Glutamatergic neuron (in vitro differentiated cells): ENCODE measurements around the gene DENND4B. TPM values are rescaled to one million over a fixed set of nuclear protein-coding genes. Genes with fewer than 3 reads are reported as not detected.

ENCODE experiments used
- DNase-seq: peaks from one replicate; pipeline ENCODE4 v3.0.0; 2022
- H3K27ac Mint-ChIP-seq: one replicate; pipeline ENCODE4 v1.8.0; 2020; ENCODE audit warnings: mild to moderate bottlenecking, mixed read lengths, inconsistent platforms; ENCODE audit not compliant: unreplicated experiment
- H3K27me3 Mint-ChIP-seq: one replicate; pipeline ENCODE4 v1.8.0; 2020; ENCODE audit warnings: mild to moderate bottlenecking, moderate library complexity, mixed read lengths, inconsistent platforms; ENCODE audit not compliant: unreplicated experiment
- H3K36me3 Mint-ChIP-seq: one replicate; pipeline ENCODE4 v1.8.0; 2020; ENCODE audit warnings: mild to moderate bottlenecking, mixed read lengths, inconsistent platforms; ENCODE audit not compliant: unreplicated experiment
- H3K4me1 Mint-ChIP-seq: one replicate; pipeline ENCODE4 v1.8.0; 2020; ENCODE audit warnings: mild to moderate bottlenecking, low read depth, mixed read lengths, inconsistent platforms; ENCODE audit not compliant: unreplicated experiment
- H3K4me3 Mint-ChIP-seq: one replicate; pipeline ENCODE4 v1.8.0; 2020; ENCODE audit warnings: mild to moderate bottlenecking, mixed read lengths, inconsistent platforms; ENCODE audit not compliant: unreplicated experiment
- H3K9me3 Mint-ChIP-seq: one replicate; pipeline ENCODE4 v1.8.0; 2020; ENCODE audit warnings: mild to moderate bottlenecking, moderate library complexity, mixed read lengths, inconsistent platforms; ENCODE audit not compliant: unreplicated experiment
- total RNA-seq: library from RNA; stranded (reverse); fragmentation: NEBNext Ultra II Directional; extraction: Animal tissue kit (Norgen Biotek cat#: 25700); gene quantifications from one replicate; pipeline ENCODE4 v1.2.1, GENCODE V29; 2021; ENCODE audit not compliant: unreplicated experiment
- TF ChIP-seq, protein P1 (sequence below): fragments of 200-600 bp; sonication (generic); IDR thresholded peaks from one replicate; pipeline ENCODE4 v1.5.0; 2021; ENCODE audit not compliant: partially characterized antibody, unreplicated experiment

Gene DENND4B
- total RNA-seq, 1 donor from 2014 or later = 72.9 TPM

DNA sequence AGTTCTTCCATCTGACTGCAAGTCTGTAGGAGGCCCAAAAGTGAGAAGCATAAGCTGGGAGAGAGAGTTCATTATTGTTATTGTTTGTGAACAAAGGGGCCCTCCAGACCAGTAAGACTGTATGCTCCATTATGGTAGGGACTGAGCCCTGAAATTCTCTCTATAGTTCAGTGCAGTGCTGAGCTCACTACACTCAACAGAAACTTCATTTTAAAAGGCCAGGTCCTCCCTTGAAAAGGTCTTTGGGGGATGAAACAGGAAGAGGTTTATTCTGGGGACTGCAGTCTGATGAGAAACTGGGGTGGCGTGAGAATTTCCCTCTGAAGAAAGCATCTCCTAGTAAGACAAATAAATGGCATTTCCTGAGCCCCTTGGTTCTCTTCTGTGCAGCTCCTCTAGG lies 18.3 kb downstream of the DENND4B start:
- H3K4me3 Mint-ChIP-seq = no peak overlapping the region
- H3K4me1 Mint-ChIP-seq = peaks cover 3% of the 10 kb centered on the region
- DNase-seq = no peak
- peaks cover 3% of the 10 kb centered on the region for H3K27me3 Mint-ChIP-seq
- TF ChIP-seq, protein P1, sequence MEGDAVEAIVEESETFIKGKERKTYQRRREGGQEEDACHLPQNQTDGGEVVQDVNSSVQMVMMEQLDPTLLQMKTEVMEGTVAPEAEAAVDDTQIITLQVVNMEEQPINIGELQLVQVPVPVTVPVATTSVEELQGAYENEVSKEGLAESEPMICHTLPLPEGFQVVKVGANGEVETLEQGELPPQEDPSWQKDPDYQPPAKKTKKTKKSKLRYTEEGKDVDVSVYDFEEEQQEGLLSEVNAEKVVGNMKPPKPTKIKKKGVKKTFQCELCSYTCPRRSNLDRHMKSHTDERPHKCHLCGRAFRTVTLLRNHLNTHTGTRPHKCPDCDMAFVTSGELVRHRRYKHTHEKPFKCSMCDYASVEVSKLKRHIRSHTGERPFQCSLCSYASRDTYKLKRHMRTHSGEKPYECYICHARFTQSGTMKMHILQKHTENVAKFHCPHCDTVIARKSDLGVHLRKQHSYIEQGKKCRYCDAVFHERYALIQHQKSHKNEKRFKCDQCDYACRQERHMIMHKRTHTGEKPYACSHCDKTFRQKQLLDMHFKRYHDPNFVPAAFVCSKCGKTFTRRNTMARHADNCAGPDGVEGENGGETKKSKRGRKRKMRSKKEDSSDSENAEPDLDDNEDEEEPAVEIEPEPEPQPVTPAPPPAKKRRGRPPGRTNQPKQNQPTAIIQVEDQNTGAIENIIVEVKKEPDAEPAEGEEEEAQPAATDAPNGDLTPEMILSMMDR = no peak
- no peaks in the 10 kb centered on the region for H3K36me3 Mint-ChIP-seq
- H3K27ac Mint-ChIP-seq = peak overlapping the region; percentile 52
- peaks cover 6% of the 10 kb centered on the region for H3K9me3 Mint-ChIP-seq

DNA sequence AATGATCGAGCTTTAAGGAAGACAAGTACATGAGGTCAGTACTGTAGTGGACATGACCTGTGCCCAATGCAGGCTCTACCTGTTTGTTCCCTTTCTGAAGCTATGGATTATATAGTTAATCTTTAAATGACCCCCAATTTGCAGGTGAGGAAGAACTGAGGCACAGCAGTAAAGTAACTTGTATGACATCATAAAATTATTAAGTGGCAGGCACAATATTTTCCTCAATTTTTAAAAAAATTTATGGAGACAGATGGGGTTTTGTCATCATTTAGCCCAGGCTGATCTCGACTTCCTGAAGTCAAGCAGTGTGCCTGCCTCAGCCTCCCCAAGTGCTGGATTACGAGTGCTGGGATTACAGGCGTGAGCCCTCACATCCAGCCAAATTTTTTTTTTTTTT lies 20.1 kb downstream of the DENND4B start:
- H3K27ac Mint-ChIP-seq = no peak overlapping the region
- peaks cover 4% of the 10 kb centered on the region for H3K4me1 Mint-ChIP-seq
- H3K27me3 Mint-ChIP-seq = peaks cover 9% of the 10 kb centered on the region
- no peak for DNase-seq
- TF ChIP-seq, protein P1 = no peak
- H3K9me3 Mint-ChIP-seq = peaks cover 15% of the 10 kb centered on the region
- H3K36me3 Mint-ChIP-seq = no peaks in the 10 kb centered on the region
- H3K4me3 Mint-ChIP-seq = no peak overlapping the region

DNA sequence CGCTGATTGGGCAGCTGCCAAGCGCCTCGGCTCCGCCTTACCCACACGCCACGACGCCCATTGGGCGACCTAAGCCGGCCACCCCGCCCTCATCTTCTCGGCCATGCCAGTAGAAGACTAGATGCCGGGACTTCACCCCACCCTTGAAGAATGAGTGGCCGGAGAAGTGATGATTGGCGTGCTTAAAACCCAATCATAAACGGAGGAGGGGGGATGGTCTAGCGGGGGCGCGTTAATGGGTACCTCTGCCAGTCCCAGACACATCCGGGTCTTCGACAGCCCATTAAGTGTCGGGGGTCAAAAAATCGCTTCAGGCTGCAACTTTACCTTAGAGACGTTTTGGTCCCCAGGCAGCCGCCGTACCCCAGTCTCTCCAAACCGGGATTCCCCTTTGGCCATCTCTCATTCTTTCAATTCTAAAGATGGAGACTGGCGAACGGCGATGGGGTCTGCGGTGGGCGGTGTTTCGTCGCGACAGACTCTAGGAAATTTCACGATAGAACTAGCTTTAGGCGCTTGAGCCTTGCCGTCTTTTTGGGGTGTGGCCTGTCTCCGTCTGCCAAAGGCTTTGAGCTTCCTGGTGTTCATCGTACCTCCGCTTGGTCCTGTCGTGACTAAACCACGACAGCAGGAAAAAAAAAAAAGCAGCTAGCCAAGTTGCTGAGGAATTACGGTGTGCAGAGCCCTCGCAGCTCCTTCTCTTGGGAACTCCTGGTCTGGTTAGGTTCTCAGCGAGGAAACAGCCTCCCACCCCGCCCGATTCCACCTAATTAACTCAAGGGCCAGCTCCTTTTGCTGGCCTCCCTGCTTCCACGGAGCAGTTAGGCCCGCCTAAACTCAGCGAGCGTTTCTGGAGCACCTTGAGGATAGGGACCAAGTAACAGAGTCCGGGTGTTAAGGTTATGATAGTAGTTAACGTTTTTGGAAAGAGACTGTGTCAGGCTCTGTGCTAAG lies 23.3 kb downstream of the DENND4B start, which contains the start of gene GATAD2B:
GATAD2B (minus strand) TSS at position 1 of the 954 bp plus-strand sequence. CDS start 94,625 bp downstream, outside the sequence.
- peaks cover 22% of the 10 kb centered on the region for H3K9me3 Mint-ChIP-seq
- TF ChIP-seq, protein P1 = no peak
- peak within 1 kb of the TSS; percentile 96 for H3K27ac Mint-ChIP-seq
- peak within 1 kb of the TSS; percentile 95 for H3K4me3 Mint-ChIP-seq
- no peaks in the 10 kb centered on the region for H3K36me3 Mint-ChIP-seq
- H3K4me1 Mint-ChIP-seq = peaks cover 23% of the 10 kb centered on the region
- DNase-seq = peak; percentile 97
- peaks cover 10% of the 10 kb centered on the region for H3K27me3 Mint-ChIP-seq

DNA sequence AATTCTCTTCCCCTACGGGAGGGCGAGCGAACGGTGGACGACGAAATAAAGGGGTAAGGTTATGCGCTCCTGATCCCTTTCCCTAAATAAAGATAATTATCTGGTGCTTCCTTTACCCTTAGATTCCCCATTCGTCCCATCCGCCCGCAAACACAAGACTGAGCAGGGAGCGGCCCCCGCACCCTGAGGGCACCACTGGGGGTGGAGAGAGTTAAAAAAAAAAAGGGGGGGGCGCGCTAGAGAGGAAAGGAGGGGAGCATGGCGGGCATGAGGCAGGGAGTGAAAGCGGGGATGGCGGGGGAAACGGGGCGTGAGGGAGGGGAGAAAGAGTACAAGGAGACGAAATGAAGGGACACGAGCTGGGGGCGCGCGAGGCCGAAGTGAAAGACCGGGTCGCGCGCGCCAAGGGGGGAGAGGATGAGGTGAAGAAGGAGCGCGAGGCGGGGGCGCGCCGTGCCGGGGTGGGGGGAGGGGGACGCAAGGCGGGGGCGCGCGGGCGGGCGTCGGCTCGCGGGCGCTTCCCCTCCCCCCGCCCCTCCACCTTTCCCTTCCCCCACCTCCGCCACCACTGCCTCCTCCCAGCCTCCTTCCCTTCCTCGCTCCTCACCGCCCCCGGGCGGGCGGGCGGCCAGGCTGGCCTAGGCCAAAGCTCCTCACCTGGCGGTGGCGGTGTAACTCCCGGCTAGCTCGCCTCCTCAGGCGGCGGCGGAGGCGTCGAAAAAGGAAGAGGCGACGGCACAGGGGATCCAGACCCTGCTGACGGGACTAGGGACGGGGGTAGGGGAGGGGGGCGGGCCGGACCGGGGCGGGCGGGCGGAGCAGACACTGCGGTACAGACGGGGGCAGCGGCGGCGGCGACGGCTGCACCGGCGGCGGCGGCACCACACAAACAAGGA lies 24.2 kb downstream of the DENND4B start:
- H3K4me3 Mint-ChIP-seq = peak overlapping the region; percentile 95
- H3K27ac Mint-ChIP-seq = peak overlapping the region; percentile 86
- peaks cover 22% of the 10 kb centered on the region for H3K9me3 Mint-ChIP-seq
- peaks cover 23% of the 10 kb centered on the region for H3K4me1 Mint-ChIP-seq
- no peaks in the 10 kb centered on the region for H3K36me3 Mint-ChIP-seq
- peak; percentile 76 for DNase-seq
- TF ChIP-seq, protein P1 = no peak
- H3K27me3 Mint-ChIP-seq = peaks cover 10% of the 10 kb centered on the region
